H9 (cell line): ENCODE results near the gene CAMSAP2. TPM values are rescaled to one million over a fixed set of nuclear protein-coding genes. Genes with fewer than 3 reads are reported as not detected.

ENCODE experiments used
- DNase-seq: peaks from one replicate; pipeline ENCODE4 v3.0.0-alpha.2; 2017
- H2AFZ ChIP-seq: one replicate; pipeline ENCODE4 v1.6.1; 2013; ENCODE audit warnings: mild to moderate bottlenecking, low read length, control low read depth, moderate library complexity
- H2AK5ac ChIP-seq: 2 replicates; pipeline ENCODE4 v1.6.1; 2013; ENCODE audit warnings: low read length, control low read depth, mixed read lengths; ENCODE audit not compliant: insufficient read length
- H2BK120ac ChIP-seq: one replicate; pipeline ENCODE4 v1.6.1; 2013; ENCODE audit warnings: low read depth, mild to moderate bottlenecking, low read length, control low read depth, inconsistent platforms; ENCODE audit not compliant: poor library complexity, severe bottlenecking
- H2BK12ac ChIP-seq: 2 replicates; pipeline ENCODE4 v1.6.1; 2013; ENCODE audit warnings: low read length, control low read depth, mixed read lengths, low read depth; ENCODE audit not compliant: insufficient read length
- H2BK15ac ChIP-seq: 2 replicates; pipeline ENCODE4 v1.6.1; 2013; ENCODE audit warnings: low read depth, low read length, control low read depth
- H2BK20ac ChIP-seq: one replicate; pipeline ENCODE4 v1.6.1; 2013; ENCODE audit warnings: low read depth, mild to moderate bottlenecking, low read length, control low read depth, inconsistent platforms; ENCODE audit not compliant: poor library complexity, severe bottlenecking
- H2BK5ac ChIP-seq: 2 replicates; pipeline ENCODE4 v1.6.1; 2013; ENCODE audit warnings: low read length, control low read depth, mixed read lengths; ENCODE audit not compliant: insufficient read length
- H3K14ac ChIP-seq: 2 replicates; pipeline ENCODE4 v1.6.1; 2013; ENCODE audit warnings: low read length, control low read depth; ENCODE audit not compliant: insufficient read depth
- H3K18ac ChIP-seq: 2 replicates; pipeline ENCODE4 v1.6.1; 2013; ENCODE audit warnings: low read depth, mild to moderate bottlenecking, mixed read lengths, low read length, control low read depth; ENCODE audit not compliant: insufficient read length
- H3K23ac ChIP-seq: 2 replicates; pipeline ENCODE4 v1.6.1; 2013; ENCODE audit warnings: low read length, control low read depth, mixed read lengths, low read depth; ENCODE audit not compliant: insufficient read length
- H3K23me2 ChIP-seq: 2 replicates; pipeline ENCODE4 v1.6.1; 2013; ENCODE audit warnings: low read depth, mild to moderate bottlenecking, mixed read lengths, low read length, control low read depth; ENCODE audit not compliant: insufficient read length, poor library complexity, severe bottlenecking
- H3K27ac ChIP-seq: 2 replicates; pipeline ENCODE4 v1.5.1; 2013; ENCODE audit warnings: low read length, control low read depth, mixed read lengths, low read depth; ENCODE audit not compliant: insufficient read length
- H3K27me3 ChIP-seq: 2 replicates; pipeline ENCODE4 v1.6.1; 2013; ENCODE audit warnings: low read length, control low read depth, inconsistent platforms; ENCODE audit not compliant: insufficient read depth
- H3K4ac ChIP-seq: 2 replicates; pipeline ENCODE4 v1.6.1; 2013; ENCODE audit warnings: low read depth, mild to moderate bottlenecking, control low read depth, inconsistent platforms, low read length, moderate library complexity
- H3K4me1 ChIP-seq: 2 replicates; pipeline ENCODE4 v1.6.1; 2013; ENCODE audit warnings: low read length, control low read depth, inconsistent platforms; ENCODE audit not compliant: insufficient read depth
- H3K4me2 ChIP-seq: 2 replicates; pipeline ENCODE4 v1.6.1; 2013; ENCODE audit warnings: low read length, control low read depth, mixed read lengths; ENCODE audit not compliant: insufficient read length, insufficient read depth
- H3K56ac ChIP-seq: 2 replicates; pipeline ENCODE4 v1.6.1; 2013; ENCODE audit warnings: low read depth, mild to moderate bottlenecking, mixed read lengths, low read length, control low read depth; ENCODE audit not compliant: insufficient read length
- H3K79me1 ChIP-seq: 2 replicates; pipeline ENCODE4 v1.6.1; 2013; ENCODE audit warnings: low read depth, mild to moderate bottlenecking, moderate library complexity, low read length, control low read depth, inconsistent platforms; ENCODE audit not compliant: insufficient read depth, poor library complexity, severe bottlenecking
- H3K79me2 ChIP-seq: 2 replicates; pipeline ENCODE4 v1.6.1; 2013; ENCODE audit warnings: low read length, control low read depth, inconsistent platforms; ENCODE audit not compliant: insufficient read depth
- H3K9ac ChIP-seq: 2 replicates; pipeline ENCODE4 v1.6.1; 2013; ENCODE audit warnings: low read length, control low read depth, mixed read lengths; ENCODE audit not compliant: insufficient read length; ENCODE audit errors: extremely low read depth
- H3K9me3 ChIP-seq: one replicate; pipeline ENCODE4 v1.6.1; 2013; ENCODE audit warnings: low read depth, low read length, inconsistent platforms; ENCODE audit not compliant: control insufficient read depth
- H3T11ph ChIP-seq: one replicate; pipeline ENCODE4 v1.6.1; 2013; ENCODE audit warnings: mild to moderate bottlenecking, low read length, control low read depth, inconsistent platforms
- H4K20me1 ChIP-seq: one replicate; pipeline ENCODE4 v1.6.1; 2013; ENCODE audit not compliant: control insufficient read depth, insufficient read length, insufficient read depth
- H4K5ac ChIP-seq: 2 replicates; pipeline ENCODE4 v1.6.1; 2013; ENCODE audit warnings: low read depth, mild to moderate bottlenecking, mixed read lengths, low read length, control low read depth; ENCODE audit not compliant: insufficient read length
- H4K8ac ChIP-seq: replicated peaks from 2 replicates; pipeline ENCODE4 v1.6.1; 2013; ENCODE audit warnings: low read length, control low read depth, mixed read lengths, low read depth; ENCODE audit not compliant: insufficient read length
- H4K91ac ChIP-seq: 2 replicates; pipeline ENCODE4 v1.6.1; 2013; ENCODE audit warnings: low read depth, mild to moderate bottlenecking, moderate library complexity, mixed read lengths, low read length, control low read depth; ENCODE audit not compliant: insufficient read length
- H3K27ac Mint-ChIP-seq, 3 experiments: 2 replicates in 2 of 3; 3 replicates in 1 of 3; pipeline ENCODE4 v1.8.0; 2020 to 2021; ENCODE audit warnings: mixed read lengths in 3 of 3, mild to moderate bottlenecking in 1 of 3, moderate library complexity in 1 of 3
- H3K27me3 Mint-ChIP-seq: 2 replicates; pipeline ENCODE4 v1.8.0; 2021; ENCODE audit warnings: low read depth, mild to moderate bottlenecking, moderate library complexity, mixed read lengths
- H3K36me3 Mint-ChIP-seq, 3 experiments: 2 replicates in 2 of 3; 3 replicates in 1 of 3; pipeline ENCODE4 v1.8.0; 2020 to 2021; ENCODE audit warnings: low read depth in 3 of 3, mixed read lengths in 3 of 3; ENCODE audit not compliant: insufficient read depth in 1 of 3
- H3K4me1 Mint-ChIP-seq, 2 experiments: 2 replicates each; pipeline ENCODE4 v1.8.0; 2020; ENCODE audit warnings: mixed read lengths in 2 of 2
- H3K4me3 Mint-ChIP-seq, 2 experiments: 2 replicates in 1 of 2; 3 replicates in 1 of 2; pipeline ENCODE4 v1.8.0; 2020 to 2021; ENCODE audit warnings: mild to moderate bottlenecking in 2 of 2, mixed read lengths in 2 of 2, moderate library complexity in 1 of 2
- H3K9me3 Mint-ChIP-seq, 2 experiments: 2 replicates in 1 of 2; 3 replicates in 1 of 2; pipeline ENCODE4 v1.8.0; 2020; ENCODE audit warnings: mild to moderate bottlenecking in 2 of 2, mixed read lengths in 2 of 2, moderate library complexity in 1 of 2
- whole genome bisulfite sequencing: extraction: QIAGEN DNeasy Blood & Tissue Kit; methylation state at CpG from one replicate; pipeline ENCODE4 v1.1.7; 2013; ENCODE audit warnings: missing lambda C conversion rate, low lambda C conversion rate, mixed read lengths; ENCODE audit not compliant: insufficient read length; ENCODE audit errors: extremely low coverage; 5-methylcytosine and 5-hydroxymethylcytosine counted together
- total RNA-seq: library from RNA; stranded (reverse); gene quantifications from 2 replicates; pipeline ENCODE4 v1.2.1, GENCODE V29; 2021
- TF ChIP-seq, protein P1 (sequence below): fragments of 200-600 bp; sonication (generic); conservative IDR thresholded peaks from 3 replicates; pipeline ENCODE4 v1.8.0; 2021; ENCODE audit warnings: antibody characterized with exemption, mild to moderate bottlenecking

CAMSAP2 gene
- total RNA-seq, 1 experiment from 2014 or later = 33.7 TPM

GRCh38 chr1:200909757-200910239 is 171.1 kb downstream of the CAMSAP2 start:
- H3K79me2 ChIP-seq = no peaks in the 10 kb centered on the region
- no peak overlapping the region for H2AFZ ChIP-seq
- DNase-seq = no peak
- H2BK12ac ChIP-seq = no peak overlapping the region
- H3K4me2 ChIP-seq = no peak overlapping the region
- no peak overlapping the region for H3K56ac ChIP-seq
- no peak overlapping the region for H3K14ac ChIP-seq
- H4K91ac ChIP-seq = no peak overlapping the region
- H3K27ac ChIP-seq = no peak overlapping the region
- H2BK120ac ChIP-seq = no peak overlapping the region
- no peak overlapping the region for H3T11ph ChIP-seq
- no peak overlapping the region for H2BK5ac ChIP-seq
- H4K8ac ChIP-seq = no peak overlapping the region
- H3K23me2 ChIP-seq = no peaks in the 10 kb centered on the region
- Mint-ChIP-seq H3K27me3 (no peaks in the 10 kb centered on the region), H3K9me3 (no peaks in the 10 kb centered on the region), H3K36me3 (peaks cover 34 to 66% (median 62%) of the 10 kb centered on the region in 3 experiments; a peak in 6 of 7 replicates), H3K27ac (no peak overlapping the region), H3K4me3 (no peak overlapping the region), H3K4me1 (no peaks in the 10 kb centered on the region)
- no peaks in the 10 kb centered on the region for H3K9me3 ChIP-seq
- no peaks in the 10 kb centered on the region for H3K79me1 ChIP-seq
- no peak overlapping the region for H2BK15ac ChIP-seq
- no peak overlapping the region for H3K23ac ChIP-seq
- no peak overlapping the region for H4K5ac ChIP-seq
- no peaks in the 10 kb centered on the region for H4K20me1 ChIP-seq
- no peak overlapping the region for H2AK5ac ChIP-seq
- H3K9ac ChIP-seq = no peak overlapping the region
- no peak overlapping the region for H3K4ac ChIP-seq
- TF ChIP-seq, protein P1, sequence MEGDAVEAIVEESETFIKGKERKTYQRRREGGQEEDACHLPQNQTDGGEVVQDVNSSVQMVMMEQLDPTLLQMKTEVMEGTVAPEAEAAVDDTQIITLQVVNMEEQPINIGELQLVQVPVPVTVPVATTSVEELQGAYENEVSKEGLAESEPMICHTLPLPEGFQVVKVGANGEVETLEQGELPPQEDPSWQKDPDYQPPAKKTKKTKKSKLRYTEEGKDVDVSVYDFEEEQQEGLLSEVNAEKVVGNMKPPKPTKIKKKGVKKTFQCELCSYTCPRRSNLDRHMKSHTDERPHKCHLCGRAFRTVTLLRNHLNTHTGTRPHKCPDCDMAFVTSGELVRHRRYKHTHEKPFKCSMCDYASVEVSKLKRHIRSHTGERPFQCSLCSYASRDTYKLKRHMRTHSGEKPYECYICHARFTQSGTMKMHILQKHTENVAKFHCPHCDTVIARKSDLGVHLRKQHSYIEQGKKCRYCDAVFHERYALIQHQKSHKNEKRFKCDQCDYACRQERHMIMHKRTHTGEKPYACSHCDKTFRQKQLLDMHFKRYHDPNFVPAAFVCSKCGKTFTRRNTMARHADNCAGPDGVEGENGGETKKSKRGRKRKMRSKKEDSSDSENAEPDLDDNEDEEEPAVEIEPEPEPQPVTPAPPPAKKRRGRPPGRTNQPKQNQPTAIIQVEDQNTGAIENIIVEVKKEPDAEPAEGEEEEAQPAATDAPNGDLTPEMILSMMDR = no peak
- no peak overlapping the region for H3K18ac ChIP-seq
- H2BK20ac ChIP-seq = no peak overlapping the region
- no CpG with 5 or more reads among the region's 4 CpGs for WGBS
- no peaks in the 10 kb centered on the region for H3K4me1 ChIP-seq
- H3K27me3 ChIP-seq = no peaks in the 10 kb centered on the region

Other genes starting within 250 kb of the CAMSAP2 start
- 17.9 and 18.2 TPM in 2 replicates for gene KIF14, start 118.1 kb upstream of the CAMSAP2 start, total RNA-seq
- 13.9 and 14.0 TPM in 2 replicates for gene DDX59, start 69.0 kb upstream of the CAMSAP2 start, total RNA-seq
- not detected in 2 replicates for gene GPR25, start 134.1 kb downstream of the CAMSAP2 start, total RNA-seq
- gene INAVA, start 156.0 kb downstream of the CAMSAP2 start, total RNA-seq = 36.8 and 37.2 TPM in 2 replicates